Smooth muscle cell (in vitro differentiated cells): ENCODE results near the gene LOXL1. TPM values are rescaled to one million over a fixed set of nuclear protein-coding genes. Genes with fewer than 3 reads are reported as not detected.
A peak's percentile ranks its signal among the peaks of the same experiment; 100 is the strongest.

ENCODE experiments used
- DNase-seq: peaks from one replicate; lab custom pipeline; 2025; ENCODE audit not compliant: unreplicated experiment; lab: John Stamatoyannopoulos, UW
- H2AFZ ChIP-seq: fragments of 200-600 bp; sonication (generic); 2 replicates; pipeline ENCODE4 v1.6.0; 2016; ENCODE audit warnings: antibody characterized with exemption, low read depth, mild to moderate bottlenecking
- H3F3A ChIP-seq: fragments of 200-600 bp; sonication (generic); 2 replicates; pipeline ENCODE4 v1.6.0; 2017; ENCODE audit warnings: antibody characterized with exemption, low read depth
- H3K27ac ChIP-seq: fragments of 200-600 bp; sonication (generic); 2 replicates; pipeline ENCODE4 v1.5.1; 2016; ENCODE audit warnings: low read depth, mild to moderate bottlenecking
- H3K27me3 ChIP-seq: fragments of 200-600 bp; sonication (generic); 2 replicates; pipeline ENCODE4 v1.6.1; 2016; ENCODE audit warnings: low read depth, mild to moderate bottlenecking
- H3K36me3 ChIP-seq: fragments of 200-600 bp; sonication (generic); 2 replicates; pipeline ENCODE4 v1.5.1; 2016; ENCODE audit warnings: low read depth
- H3K4me1 ChIP-seq: fragments of 200-600 bp; sonication (generic); 2 replicates; pipeline ENCODE4 v1.5.1; 2016; ENCODE audit warnings: low read depth
- H3K4me2 ChIP-seq: fragments of 200-600 bp; sonication (generic); 2 replicates; pipeline ENCODE4 v1.6.0; 2016; ENCODE audit warnings: mild to moderate bottlenecking
- H3K4me3 ChIP-seq: fragments of 200-600 bp; sonication (generic); 2 replicates; pipeline ENCODE4 v1.5.1; 2016; ENCODE audit warnings: mild to moderate bottlenecking
- H3K79me2 ChIP-seq: fragments of 200-600 bp; sonication (generic); 2 replicates; pipeline ENCODE4 v1.6.0; 2016; ENCODE audit warnings: low read depth, mild to moderate bottlenecking
- H3K9ac ChIP-seq: fragments of 200-600 bp; sonication (generic); 2 replicates; pipeline ENCODE4 v1.6.0; 2016; ENCODE audit warnings: low read depth
- H3K9me3 ChIP-seq: fragments of 200-600 bp; sonication (generic); replicated peaks from 2 replicates; pipeline ENCODE4 v1.5.1; 2016; ENCODE audit warnings: low read depth
- H4K20me1 ChIP-seq: fragments of 200-600 bp; sonication (generic); 2 replicates; pipeline ENCODE4 v1.6.0; 2016; ENCODE audit warnings: low read depth
- CTCF ChIP-seq: fragments of 200-600 bp; sonication (generic); IDR thresholded peaks from 2 replicates; pipeline ENCODE4 v1.5.1; 2017; ENCODE audit warnings: borderline replicate concordance, mild to moderate bottlenecking, antibody characterized with exemption; ENCODE audit not compliant: insufficient read depth, poor library complexity, severe bottlenecking
- WGBS: methylation state at CpG from one replicate; pipeline ENCODE4 v1.1.7; 2016; ENCODE audit warnings: low lambda C conversion rate; 5-methylcytosine and 5-hydroxymethylcytosine counted together
- polyA plus RNA-seq: library from polyadenylated mRNA; unstranded; fragments of >200 nt; fragmentation: Nextera tagmentation; extraction: Ambion mirVana; gene quantifications from 2 replicates; pipeline ENCODE4 v1.2.1, GENCODE V29; 2016
- total RNA-seq: library from RNA; depleted of rRNA; stranded (reverse); fragments of >200 nt; gene quantifications from 2 replicates; pipeline ENCODE4 v1.2.3, GENCODE V29; 2014

Gene LOXL1
- total and polyA plus RNA-seq, 2 experiments from 2014 or later, result 252 to 899 TPM

GRCh38 chr15:73927003-73927475, 777 bp downstream of the LOXL1 start:
- Histone ChIP-seq H3K27me3 (no peaks in the 10 kb centered on the region), H3K79me2 (peaks cover 70% of the 10 kb centered on the region), H2AFZ (no peak overlapping the region), H3F3A (no peaks in the 10 kb centered on the region), H3K9me3 (no peaks in the 10 kb centered on the region), H3K27ac (peak overlapping the region; percentile 77), H4K20me1 (peaks cover 46% of the 10 kb centered on the region), H3K9ac (peak overlapping the region; percentile 73), H3K4me1 (peaks cover 54% of the 10 kb centered on the region), H3K36me3 (no peaks in the 10 kb centered on the region), H3K4me3 (peak overlapping the region; percentile 82), H3K4me2 (peak overlapping the region; percentile 96)
- TF ChIP-seq CTCF, result no peak
- DNase-seq, result no peak
- 1% methylated on average over 63 of the region's 65 CpGs for WGBS

GRCh38 chr15:73927476-73928240, 1.4 kb downstream of the LOXL1 start:
- Histone ChIP-seq H4K20me1 (peaks cover 50% of the 10 kb centered on the region), H3K9ac (peak overlapping the region; percentile 73), H3K4me1 (peaks cover 47% of the 10 kb centered on the region), H3K4me3 (peak overlapping the region; percentile 82), H2AFZ (no peak overlapping the region), H3K4me2 (peak overlapping the region; percentile 96), H3K9me3 (no peaks in the 10 kb centered on the region), H3K79me2 (peaks cover 76% of the 10 kb centered on the region), H3K27ac (peak overlapping the region; percentile 96), H3K36me3 (no peaks in the 10 kb centered on the region), H3F3A (no peaks in the 10 kb centered on the region), H3K27me3 (no peaks in the 10 kb centered on the region)
- WGBS, result 1% methylated on average over 58 of the region's 78 CpGs
- no peak for TF ChIP-seq CTCF
- DNase-seq, result no peak

- peaks cover 79% of the 10 kb centered on the region for H3K79me2 ChIP-seq
- no peak for TF ChIP-seq CTCF
- H3K4me3 ChIP-seq, result peak overlapping the region; percentile 82
- H3F3A ChIP-seq, result no peaks in the 10 kb centered on the region
- no peak for DNase-seq
- peaks cover 42% of the 10 kb centered on the region for H3K4me1 ChIP-seq
- peak overlapping the region; percentile 73 for H3K9ac ChIP-seq
- 49% methylated on average over 3 of the region's 3 CpGs for WGBS
- H3K36me3 ChIP-seq, result no peaks in the 10 kb centered on the region
- H3K27ac ChIP-seq, result peak overlapping the region; percentile 96
- no peaks in the 10 kb centered on the region for H3K9me3 ChIP-seq
- peaks cover 55% of the 10 kb centered on the region for H4K20me1 ChIP-seq
- peak overlapping the region; percentile 96 for H3K4me2 ChIP-seq
- no peak overlapping the region for H2AFZ ChIP-seq
- no peaks in the 10 kb centered on the region for H3K27me3 ChIP-seq
Measured at GRCh38 chr15:73928241-73928579, 1.9 kb downstream of the LOXL1 start.
